DND-41 (cell line): ENCODE results near the gene CAMK2A.

Experiments
- ATAC-seq: fragments of 200-7000 bp; cut with Tn5 transposase; 3 replicates; pipeline ENCODE4 v1.9.1; 2021; ENCODE audit warnings: low read depth; ENCODE audit not compliant: insufficient read depth
- DNase-seq: peaks from one replicate; pipeline ENCODE4 v3.0.0-alpha.2; 2020
- H2AFZ ChIP-seq: 2 replicates; pipeline ENCODE4 v1.6.0; 2012; ENCODE audit warnings: low read depth, low read length
- H3K27ac ChIP-seq: 2 replicates; pipeline ENCODE4 v1.5.1; 2012; ENCODE audit warnings: low read length, inconsistent platforms
- H3K27me3 ChIP-seq: fragments of 200-600 bp; sonication (generic); 2 replicates; pipeline ENCODE4 v1.6.0; 2012; ENCODE audit warnings: low read length, mild to moderate bottlenecking, inconsistent platforms; ENCODE audit not compliant: insufficient read depth, poor library complexity
- H3K36me3 ChIP-seq: 2 replicates; pipeline ENCODE4 v1.5.1; 2012; ENCODE audit warnings: low read length, inconsistent platforms; ENCODE audit not compliant: insufficient read depth
- H3K4me1 ChIP-seq: 2 replicates; pipeline ENCODE4 v1.5.1; 2012; ENCODE audit warnings: mild to moderate bottlenecking, low read length; ENCODE audit not compliant: insufficient read depth
- H3K4me2 ChIP-seq: 2 replicates; pipeline ENCODE4 v1.6.0; 2012; ENCODE audit warnings: mild to moderate bottlenecking, moderate library complexity, low read length, inconsistent platforms; ENCODE audit not compliant: insufficient read depth
- H3K4me3 ChIP-seq, 2 experiments: fragments of 200-600 bp in 1 of 2; shearing (Covaris generic) in 1 of 2; 2 replicates each; pipeline ENCODE4 v1.5.1; 2012 to 2016; ENCODE audit warnings: inconsistent platforms in 2 of 2, low read length in 2 of 2, mild to moderate bottlenecking in 2 of 2, low read depth in 1 of 2, moderate library complexity in 1 of 2
- H3K79me2 ChIP-seq: 2 replicates; pipeline ENCODE4 v1.6.0; 2012; ENCODE audit warnings: low read length, inconsistent platforms; ENCODE audit not compliant: insufficient read depth
- H3K9ac ChIP-seq: 2 replicates; pipeline ENCODE4 v1.6.0; 2012; ENCODE audit warnings: low read depth, mild to moderate bottlenecking, inconsistent platforms, low read length, moderate library complexity
- H3K9me3 ChIP-seq: 2 replicates; pipeline ENCODE4 v1.5.1; 2012; ENCODE audit warnings: low read length, moderate library complexity, mild to moderate bottlenecking, inconsistent platforms; ENCODE audit not compliant: insufficient read depth, severe bottlenecking
- H4K20me1 ChIP-seq: 2 replicates; pipeline ENCODE4 v1.6.0; 2012; ENCODE audit warnings: low read length; ENCODE audit not compliant: insufficient read depth
- CTCF ChIP-seq: IDR thresholded peaks from 2 replicates; pipeline ENCODE4 v1.5.1; 2012; ENCODE audit warnings: borderline replicate concordance, low read length, moderate library complexity, mild to moderate bottlenecking; ENCODE audit not compliant: poor library complexity, severe bottlenecking; ENCODE audit errors: extremely low read depth
- EZH2 ChIP-seq: IDR thresholded peaks from 3 replicates; pipeline ENCODE4 v1.6.1; 2012; ENCODE audit warnings: borderline replicate concordance, low read depth, mild to moderate bottlenecking, moderate library complexity, low read length, inconsistent platforms; ENCODE audit not compliant: severe bottlenecking

CAMK2A gene

DNA sequence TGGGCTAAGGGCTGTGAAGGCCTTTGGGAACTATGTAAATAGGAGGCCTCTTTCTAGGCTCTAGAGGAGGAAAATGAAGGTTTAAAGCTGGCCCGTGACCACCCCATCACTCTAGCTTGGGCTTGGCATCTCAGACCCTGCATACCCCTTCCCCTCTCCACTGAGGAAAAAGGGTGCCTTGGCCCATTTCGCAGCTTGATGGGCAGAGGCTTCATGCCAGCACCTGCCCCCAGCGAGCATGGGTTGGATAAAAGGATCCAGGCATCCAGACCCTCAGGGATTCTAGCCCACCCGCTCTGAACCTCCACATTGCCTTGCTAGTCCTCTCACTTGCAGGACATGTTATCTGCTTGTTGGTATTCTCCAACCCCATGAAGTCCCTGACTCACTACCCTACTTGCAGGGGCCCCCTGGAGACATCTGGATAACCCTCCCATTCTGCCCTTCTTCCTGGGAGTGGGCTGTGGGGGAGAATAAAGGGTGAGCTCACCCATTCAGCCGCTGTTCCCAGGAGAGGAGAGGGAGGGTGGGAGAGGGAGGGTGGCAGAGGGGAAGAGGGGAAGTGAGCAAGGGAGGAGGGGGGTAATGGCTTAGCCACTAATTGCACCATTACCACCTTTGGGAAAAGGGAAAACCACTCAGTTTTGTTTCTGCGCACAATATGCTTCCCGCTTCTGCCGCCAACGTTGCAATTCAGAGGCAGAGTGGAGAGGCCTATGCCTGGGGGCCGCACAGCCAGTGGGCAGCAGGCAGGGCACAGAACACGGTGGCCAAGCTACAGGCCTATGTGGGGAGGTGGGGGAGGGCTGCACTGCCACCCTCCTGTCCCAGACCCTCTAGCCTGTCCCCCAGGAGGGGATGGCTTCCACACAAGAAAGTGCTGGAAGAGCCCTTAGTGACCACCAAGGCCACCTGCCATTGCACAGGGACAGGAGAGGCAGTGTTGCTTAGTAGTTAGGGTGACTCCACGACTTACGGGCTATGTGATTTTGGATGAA is 2.1 kb upstream of the CAMK2A start:
- no peak overlapping the region for H3K27ac ChIP-seq
- no peaks in the 10 kb centered on the region for H3K4me1 ChIP-seq
- DNase-seq (no peak), ATAC-seq (no peak)
- no peak overlapping the region for H2AFZ ChIP-seq
- TF ChIP-seq CTCF = no peak
- no peak for TF ChIP-seq EZH2
- no peaks in the 10 kb centered on the region for H3K9me3 ChIP-seq
- no peak overlapping the region for H3K9ac ChIP-seq
- H3K36me3 ChIP-seq = no peaks in the 10 kb centered on the region
- H3K4me3 ChIP-seq = no peak overlapping the region
- H3K4me2 ChIP-seq = no peak overlapping the region
- no peaks in the 10 kb centered on the region for H3K27me3 ChIP-seq
- peaks cover 3% of the 10 kb centered on the region; the same call in 1 of the 2 replicates for H4K20me1 ChIP-seq
- no peaks in the 10 kb centered on the region for H3K79me2 ChIP-seq

DNA sequence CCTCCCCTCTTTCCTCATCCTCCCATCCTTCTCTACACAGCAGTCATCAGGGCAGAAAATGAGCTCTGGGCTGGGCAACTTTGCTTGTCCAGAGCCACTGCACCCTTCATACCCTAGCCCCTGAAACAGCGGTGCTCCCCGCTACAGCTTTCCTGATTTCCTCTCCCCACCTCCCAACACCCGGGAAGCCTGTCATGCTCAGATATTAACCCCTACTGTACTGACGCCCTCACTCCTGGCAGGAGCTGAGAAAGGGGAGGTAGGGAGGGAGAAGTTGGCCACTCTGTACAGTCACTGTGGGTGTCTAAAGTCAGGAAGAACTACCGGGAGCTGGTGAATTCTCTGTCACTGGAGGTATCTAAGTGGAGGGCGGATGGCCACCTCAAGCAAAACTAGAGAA is 782 bp downstream of the CAMK2A start:
- H3K27ac ChIP-seq = no peak overlapping the region
- no peak for DNase-seq
- H3K4me1 ChIP-seq = no peaks in the 10 kb centered on the region
- no peaks in the 10 kb centered on the region for H3K9me3 ChIP-seq
- H3K27me3 ChIP-seq = peaks cover 3% of the 10 kb centered on the region
- no peak overlapping the region for H3K4me2 ChIP-seq
- no peak overlapping the region for H2AFZ ChIP-seq
- H4K20me1 ChIP-seq = peaks cover 3% of the 10 kb centered on the region; the same call in 1 of the 2 replicates
- no peak overlapping the region for H3K4me3 ChIP-seq
- no peak for TF ChIP-seq EZH2
- no peak for TF ChIP-seq CTCF
- no peaks in the 10 kb centered on the region for H3K36me3 ChIP-seq
- H3K79me2 ChIP-seq = no peaks in the 10 kb centered on the region
- ATAC-seq = no peak
- H3K9ac ChIP-seq = no peak overlapping the region

- TF ChIP-seq CTCF (no peak), EZH2 (no peak)
- Histone ChIP-seq H3K4me2 (no peak overlapping the region), H3K27ac (no peak overlapping the region), H3K79me2 (no peaks in the 10 kb centered on the region), H2AFZ (no peak overlapping the region), H4K20me1 (peaks cover 3% of the 10 kb centered on the region; the same call in 1 of the 2 replicates), H3K27me3 (peaks cover 3% of the 10 kb centered on the region), H3K36me3 (no peaks in the 10 kb centered on the region), H3K4me3 (no peak overlapping the region), H3K4me1 (no peaks in the 10 kb centered on the region), H3K9ac (no peak overlapping the region), H3K9me3 (no peaks in the 10 kb centered on the region)
- ATAC-seq (no peak), DNase-seq (no peak)
Measured at GRCh38 chr5:150288361-150288760, 1.2 kb downstream of the CAMK2A start.
